GM23248 (cell line): ENCODE results near the gene VSTM2B. TPM values are rescaled to one million over a fixed set of nuclear protein-coding genes. Genes with fewer than 3 reads are reported as not detected.

Experiments used
- DNase-seq: peaks from one replicate; pipeline ENCODE4 v3.0.0-alpha.2; 2015
- H2AFZ ChIP-seq: fragments of 200-600 bp; sonication (generic); 2 replicates; pipeline ENCODE4 v1.6.1; 2016; ENCODE audit warnings: antibody characterized with exemption
- H3F3A ChIP-seq: fragments of 200-600 bp; sonication (generic); 2 replicates; pipeline ENCODE4 v1.6.1; 2016; ENCODE audit warnings: mild to moderate bottlenecking, antibody characterized with exemption, mixed run types; ENCODE audit not compliant: insufficient read depth
- H3K27ac ChIP-seq: fragments of 200-600 bp; sonication (generic); 2 replicates; pipeline ENCODE4 v1.5.1; 2016; ENCODE audit warnings: mild to moderate bottlenecking
- H3K27me3 ChIP-seq: fragments of 200-600 bp; sonication (generic); replicated peaks from 2 replicates; pipeline ENCODE4 v1.6.1; 2016; ENCODE audit warnings: mild to moderate bottlenecking; ENCODE audit not compliant: insufficient read depth
- H3K36me3 ChIP-seq: fragments of 200-600 bp; sonication (generic); 2 replicates; pipeline ENCODE4 v1.6.1; 2016; ENCODE audit warnings: low read depth, mild to moderate bottlenecking
- H3K4me1 ChIP-seq: fragments of 200-600 bp; sonication (generic); 2 replicates; pipeline ENCODE4 v1.6.1; 2016; ENCODE audit warnings: mild to moderate bottlenecking; ENCODE audit not compliant: insufficient read depth
- H3K4me2 ChIP-seq: fragments of 200-600 bp; sonication (generic); one replicate; pipeline ENCODE4 v1.6.1; 2016; ENCODE audit warnings: mild to moderate bottlenecking; ENCODE audit not compliant: unreplicated experiment
- H3K4me3 ChIP-seq: fragments of 200-600 bp; sonication (generic); 2 replicates; pipeline ENCODE4 v1.5.1; 2016; ENCODE audit warnings: mild to moderate bottlenecking
- H3K79me2 ChIP-seq: fragments of 200-600 bp; sonication (generic); 2 replicates; pipeline ENCODE4 v1.6.1; 2016; ENCODE audit warnings: mild to moderate bottlenecking; ENCODE audit not compliant: insufficient read depth
- H3K9ac ChIP-seq: fragments of 200-600 bp; sonication (generic); 2 replicates; pipeline ENCODE4 v1.6.1; 2016; ENCODE audit warnings: mild to moderate bottlenecking
- H3K9me2 ChIP-seq: fragments of 200-600 bp; sonication (generic); 2 replicates; pipeline ENCODE4 v1.6.1; 2016; ENCODE audit warnings: mixed run types, mild to moderate bottlenecking, moderate library complexity; ENCODE audit not compliant: insufficient read depth
- H3K9me3 ChIP-seq: fragments of 200-600 bp; sonication (generic); one replicate; pipeline ENCODE4 v1.6.1; 2017; ENCODE audit warnings: low read depth
- H4K20me1 ChIP-seq: fragments of 200-600 bp; sonication (generic); 2 replicates; pipeline ENCODE4 v1.6.0; 2016; ENCODE audit not compliant: insufficient read depth
- EZH2 ChIP-seq: fragments of 200-600 bp; sonication (generic); IDR thresholded peaks from 2 replicates; pipeline ENCODE4 v1.6.1; 2018; ENCODE audit warnings: antibody characterized with exemption, mild to moderate bottlenecking; ENCODE audit not compliant: insufficient read depth, poor library complexity, severe bottlenecking
- EZH2phosphoT487 ChIP-seq: fragments of 200-600 bp; sonication (generic); IDR thresholded peaks from 2 replicates; pipeline ENCODE4 v1.6.1; 2018; ENCODE audit warnings: antibody characterized with exemption, moderate library complexity, mild to moderate bottlenecking, low read depth; ENCODE audit not compliant: insufficient read depth
- WGBS, 2 experiments: methylation state at CpG; one replicate each; pipeline ENCODE4 v1.1.6; 2015 to 2017; ENCODE audit warnings: low lambda C conversion rate in 2 of 2, low coverage in 1 of 2; ENCODE audit errors: missing lambda C conversion rate in 2 of 2; 5-methylcytosine and 5-hydroxymethylcytosine counted together
- in situ Hi-C: fragments of 300-500 bp; cut with MboI; formaldehyde crosslinking; loops from 2 replicates; pipeline ENCODE4 v1.15.0; 2020
- polyA plus RNA-seq: library from polyadenylated mRNA; unstranded; fragments of >200 nt; fragmentation: Nextera tagmentation; extraction: Ambion mirVana; gene quantifications from 2 replicates; pipeline ENCODE4 v1.2.1, GENCODE V29; 2016
- total RNA-seq: library from RNA; depleted of rRNA; stranded (reverse); fragments of >200 nt; shearing (Covaris generic); gene quantifications from 2 replicates; pipeline ENCODE4 v1.2.3, GENCODE V29; 2014

Gene VSTM2B
- total and polyA plus RNA-seq, 2 experiments from 2014 or later: not detected

GRCh38 chr19:29547361-29547960 is 21.7 kb downstream of the VSTM2B start:
- in situ Hi-C loops: no loop called here
- H3K36me3 ChIP-seq: no peaks in the 10 kb centered on the region
- no peaks in the 10 kb centered on the region for H3K79me2 ChIP-seq
- H3K4me2 ChIP-seq: no peak overlapping the region
- H3K9me2 ChIP-seq: no peaks in the 10 kb centered on the region
- TF ChIP-seq EZH2phosphoT487 (no peak), EZH2 (no peak)
- no peak overlapping the region for H2AFZ ChIP-seq
- no peak overlapping the region for H3K4me3 ChIP-seq
- H3K9ac ChIP-seq: no peak overlapping the region
- H3K27ac ChIP-seq: no peak overlapping the region
- WGBS, 2 experiments: 42 to 44% methylated on average over 7 of the region's 7 CpGs
- DNase-seq: no peak
- no peaks in the 10 kb centered on the region for H3F3A ChIP-seq
- H4K20me1 ChIP-seq: no peaks in the 10 kb centered on the region
- H3K4me1 ChIP-seq: no peaks in the 10 kb centered on the region
- no peaks in the 10 kb centered on the region for H3K27me3 ChIP-seq
- no peaks in the 10 kb centered on the region for H3K9me3 ChIP-seq

GRCh38 chr19:29547981-29548380 is 22.2 kb downstream of the VSTM2B start:
- in situ Hi-C loops: no loop called here
- no peak overlapping the region for H3K4me2 ChIP-seq
- no peaks in the 10 kb centered on the region for H3K79me2 ChIP-seq
- H3K9me2 ChIP-seq: no peaks in the 10 kb centered on the region
- no peaks in the 10 kb centered on the region for H3K27me3 ChIP-seq
- H3K9ac ChIP-seq: no peak overlapping the region
- no peaks in the 10 kb centered on the region for H3K36me3 ChIP-seq
- peak; percentile 19 for DNase-seq
- no peaks in the 10 kb centered on the region for H3K4me1 ChIP-seq
- H3K9me3 ChIP-seq: no peaks in the 10 kb centered on the region
- no peak for TF ChIP-seq EZH2phosphoT487
- no peak for TF ChIP-seq EZH2
- WGBS, 2 experiments: 23 to 28% methylated on average over 8 of the region's 8 CpGs
- no peaks in the 10 kb centered on the region for H4K20me1 ChIP-seq
- H3K4me3 ChIP-seq: no peak overlapping the region
- H2AFZ ChIP-seq: no peak overlapping the region
- no peak overlapping the region for H3K27ac ChIP-seq
- H3F3A ChIP-seq: no peaks in the 10 kb centered on the region

DNA sequence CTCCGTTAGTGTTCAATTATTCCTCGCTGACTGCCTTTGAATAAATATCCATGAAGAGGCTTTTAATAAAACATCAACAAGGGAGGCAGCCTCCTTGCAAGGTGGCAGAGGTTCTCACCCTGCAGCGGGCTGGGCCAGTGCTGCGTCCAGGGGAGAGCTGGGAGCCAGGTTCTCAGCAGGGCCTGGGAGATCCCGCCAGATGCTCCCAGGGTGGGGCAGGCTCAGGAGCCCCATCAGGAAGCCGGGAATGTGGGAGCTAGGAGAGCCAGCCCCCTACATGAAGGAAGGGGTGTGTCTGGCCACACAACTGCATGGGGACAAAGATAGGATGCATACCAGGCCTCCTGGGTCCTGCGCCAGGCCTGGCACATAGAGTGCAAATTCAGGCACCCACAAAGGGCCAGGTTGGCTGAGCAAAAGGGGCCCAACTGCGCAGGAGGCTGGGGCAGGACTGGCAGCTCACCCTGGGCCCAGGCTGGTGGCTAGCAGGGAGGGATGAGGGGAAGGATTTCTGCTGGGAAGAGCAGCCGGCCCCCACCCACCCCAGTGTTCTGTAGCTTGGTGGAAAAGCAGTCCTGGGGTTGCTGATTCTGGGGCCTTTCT is 22.8 kb downstream of the VSTM2B start:
- H3F3A ChIP-seq: no peaks in the 10 kb centered on the region
- no peaks in the 10 kb centered on the region for H3K79me2 ChIP-seq
- no peaks in the 10 kb centered on the region for H3K36me3 ChIP-seq
- in situ Hi-C loops: no loop called here
- H3K9me2 ChIP-seq: no peaks in the 10 kb centered on the region
- no peak for DNase-seq
- no peak overlapping the region for H3K4me2 ChIP-seq
- H3K9me3 ChIP-seq: no peaks in the 10 kb centered on the region
- no peaks in the 10 kb centered on the region for H3K4me1 ChIP-seq
- no peak overlapping the region for H2AFZ ChIP-seq
- H3K9ac ChIP-seq: no peak overlapping the region
- no peak overlapping the region for H3K27ac ChIP-seq
- H3K27me3 ChIP-seq: no peaks in the 10 kb centered on the region
- no peaks in the 10 kb centered on the region for H4K20me1 ChIP-seq
- TF ChIP-seq EZH2: no peak
- no peak for TF ChIP-seq EZH2phosphoT487
- no peak overlapping the region for H3K4me3 ChIP-seq
- WGBS, 2 experiments: 44 to 45% methylated on average over 9 of the region's 9 CpGs

DNA sequence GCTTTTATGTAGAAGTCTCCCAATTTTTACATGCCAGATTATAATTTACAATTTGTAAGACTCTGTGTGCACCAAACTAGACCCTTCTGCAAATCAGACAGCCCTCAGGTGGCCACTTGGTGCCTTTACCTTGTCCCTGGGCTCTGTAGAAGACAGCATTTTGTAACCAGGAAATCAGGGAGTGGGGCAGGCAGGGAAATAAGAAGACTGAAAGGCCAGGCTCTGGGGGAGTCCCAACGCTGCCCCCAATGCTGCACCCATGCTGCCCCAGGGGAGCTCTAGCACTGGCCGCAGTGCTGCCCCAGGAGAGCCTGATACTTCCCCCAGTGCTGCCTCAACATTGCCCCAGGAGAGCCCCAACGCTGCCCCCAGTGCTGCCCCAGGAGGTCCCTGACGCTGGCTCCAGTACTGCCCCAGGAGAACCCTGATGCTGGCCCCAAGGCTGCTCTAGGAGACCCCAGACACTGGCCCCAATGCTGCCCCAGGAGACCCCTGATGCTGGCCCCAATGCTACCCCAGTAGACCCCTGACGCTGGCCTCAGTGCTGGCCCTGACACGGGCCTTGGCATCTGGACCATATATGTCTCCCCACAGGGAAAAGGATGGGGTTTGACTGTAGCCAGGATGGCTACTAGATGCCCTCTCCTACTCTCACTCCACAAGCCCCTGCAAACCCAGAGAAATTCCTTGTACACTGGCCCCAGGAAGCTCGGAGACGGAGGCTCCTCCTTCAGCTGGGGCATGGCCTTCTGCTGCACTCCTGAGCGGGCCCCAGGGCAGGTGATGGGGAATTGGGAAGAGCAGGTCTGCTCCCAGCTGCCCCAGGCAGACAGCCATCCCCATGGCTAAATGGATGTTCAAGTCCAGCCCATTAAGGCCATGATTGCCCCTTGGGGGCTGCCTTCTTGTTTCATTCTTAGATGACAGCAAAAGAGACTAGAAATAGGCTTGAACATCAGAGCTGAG is 23.6 kb downstream of the VSTM2B start:
- Histone ChIP-seq H3K27me3 (no peaks in the 10 kb centered on the region), H3K9me3 (no peaks in the 10 kb centered on the region), H4K20me1 (no peaks in the 10 kb centered on the region), H3K79me2 (no peaks in the 10 kb centered on the region), H3K27ac (no peak overlapping the region), H3K9me2 (no peaks in the 10 kb centered on the region), H3F3A (no peaks in the 10 kb centered on the region), H3K4me3 (no peak overlapping the region), H3K9ac (no peak overlapping the region), H3K36me3 (no peaks in the 10 kb centered on the region), H2AFZ (no peak overlapping the region), H3K4me2 (no peak overlapping the region), H3K4me1 (no peaks in the 10 kb centered on the region)
- TF ChIP-seq EZH2phosphoT487 (no peak), EZH2 (no peak)
- 37 to 39% methylated on average over 7 to 9 of the region's 9 CpGs for WGBS, 2 experiments
- no peak for DNase-seq
- in situ Hi-C loops: no loop called here
